ENCODE data around the gene CBX6. TPM values are rescaled to one million over a fixed set of nuclear protein-coding genes. Genes with fewer than 3 reads are reported as not detected.

The CBX6 gene
- total RNA-seq, 1 donor from 2014 or later: 32.9 TPM

DNA sequence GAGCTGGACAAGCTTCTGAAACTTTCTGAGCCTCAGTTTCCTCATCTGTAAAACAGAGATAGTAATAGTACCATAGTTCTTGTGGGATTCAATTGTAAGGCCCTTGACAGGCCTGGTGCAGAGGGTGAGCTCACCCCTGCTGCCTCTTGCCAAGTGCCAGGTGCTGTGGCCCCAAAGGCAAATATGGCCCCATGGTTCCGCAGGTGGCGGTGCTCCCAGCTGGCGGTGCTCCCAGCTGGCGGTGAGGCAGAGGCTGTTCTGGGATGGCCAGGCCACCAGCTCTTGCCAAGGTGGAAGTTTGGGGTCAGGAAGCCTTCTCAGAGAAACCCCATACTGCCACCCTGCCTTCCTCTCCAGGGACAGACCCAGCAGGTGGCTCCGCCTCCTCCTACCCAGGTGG, 37.0 kb downstream of the CBX6 start:
- Histone ChIP-seq H3K27me3 (ENCODE audit: low read depth) (peaks cover 6% of the 10 kb centered on the region), H3K36me3 (no peaks in the 10 kb centered on the region), H3K9me3 (replicated peaks) (no peaks in the 10 kb centered on the region), H3K27ac (replicated peaks) (no peak overlapping the region), H3K4me1 (no peaks in the 10 kb centered on the region), H3K4me3 (no peak overlapping the region)
- intact Hi-C loops (cut with micrococcal nuclease): no loop called here
- TF ChIP-seq, protein P1, sequence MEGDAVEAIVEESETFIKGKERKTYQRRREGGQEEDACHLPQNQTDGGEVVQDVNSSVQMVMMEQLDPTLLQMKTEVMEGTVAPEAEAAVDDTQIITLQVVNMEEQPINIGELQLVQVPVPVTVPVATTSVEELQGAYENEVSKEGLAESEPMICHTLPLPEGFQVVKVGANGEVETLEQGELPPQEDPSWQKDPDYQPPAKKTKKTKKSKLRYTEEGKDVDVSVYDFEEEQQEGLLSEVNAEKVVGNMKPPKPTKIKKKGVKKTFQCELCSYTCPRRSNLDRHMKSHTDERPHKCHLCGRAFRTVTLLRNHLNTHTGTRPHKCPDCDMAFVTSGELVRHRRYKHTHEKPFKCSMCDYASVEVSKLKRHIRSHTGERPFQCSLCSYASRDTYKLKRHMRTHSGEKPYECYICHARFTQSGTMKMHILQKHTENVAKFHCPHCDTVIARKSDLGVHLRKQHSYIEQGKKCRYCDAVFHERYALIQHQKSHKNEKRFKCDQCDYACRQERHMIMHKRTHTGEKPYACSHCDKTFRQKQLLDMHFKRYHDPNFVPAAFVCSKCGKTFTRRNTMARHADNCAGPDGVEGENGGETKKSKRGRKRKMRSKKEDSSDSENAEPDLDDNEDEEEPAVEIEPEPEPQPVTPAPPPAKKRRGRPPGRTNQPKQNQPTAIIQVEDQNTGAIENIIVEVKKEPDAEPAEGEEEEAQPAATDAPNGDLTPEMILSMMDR (IDR thresholded peaks at IDR 0.05; ENCODE audit: borderline replicate concordance): no peak
- DNase-seq: no peak

DNA sequence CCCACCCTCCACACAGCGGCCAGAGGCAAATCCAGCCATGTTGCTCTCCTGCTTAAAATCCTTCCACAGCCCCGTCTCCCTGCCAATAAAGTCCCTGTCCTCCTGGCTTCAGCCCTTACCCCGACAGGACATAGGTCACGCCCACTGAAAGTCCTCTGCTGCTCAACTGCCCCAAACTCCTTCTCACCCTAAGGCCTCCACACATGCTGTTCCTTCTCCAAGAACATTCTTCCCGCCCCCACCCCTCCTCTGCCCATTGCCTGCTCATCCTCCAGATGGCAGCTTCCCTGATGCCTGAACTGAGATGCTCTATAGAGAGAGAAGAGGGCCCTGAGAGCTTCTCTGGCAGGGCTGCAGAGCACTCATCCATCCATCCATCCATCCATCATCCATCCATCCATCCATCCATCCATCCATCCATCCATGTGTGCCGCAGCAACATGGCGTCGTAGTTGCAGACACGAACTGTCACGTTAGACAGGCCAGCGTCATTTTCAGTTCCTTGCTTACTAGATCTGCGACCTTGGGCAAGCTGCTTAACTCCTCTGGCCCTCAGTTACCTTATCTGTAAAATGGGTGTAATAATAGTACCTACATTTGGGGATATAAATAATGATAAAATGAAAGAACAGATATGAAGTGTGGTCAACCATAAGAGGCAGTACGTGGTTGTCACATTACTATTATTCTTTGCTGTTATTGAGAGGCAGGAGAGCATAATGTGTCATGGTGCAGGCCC, 37.6 kb downstream of the CBX6 start:
- DNase-seq: no peak
- Histone ChIP-seq H3K4me1 (no peaks in the 10 kb centered on the region), H3K27ac (replicated peaks) (no peak overlapping the region), H3K4me3 (no peak overlapping the region), H3K36me3 (no peaks in the 10 kb centered on the region), H3K27me3 (ENCODE audit: low read depth) (peaks cover 3% of the 10 kb centered on the region), H3K9me3 (replicated peaks) (no peaks in the 10 kb centered on the region)
- intact Hi-C loops (cut with micrococcal nuclease): no loop called here
- TF ChIP-seq, protein P1 (IDR thresholded peaks at IDR 0.05; ENCODE audit: borderline replicate concordance): no peak

DNA sequence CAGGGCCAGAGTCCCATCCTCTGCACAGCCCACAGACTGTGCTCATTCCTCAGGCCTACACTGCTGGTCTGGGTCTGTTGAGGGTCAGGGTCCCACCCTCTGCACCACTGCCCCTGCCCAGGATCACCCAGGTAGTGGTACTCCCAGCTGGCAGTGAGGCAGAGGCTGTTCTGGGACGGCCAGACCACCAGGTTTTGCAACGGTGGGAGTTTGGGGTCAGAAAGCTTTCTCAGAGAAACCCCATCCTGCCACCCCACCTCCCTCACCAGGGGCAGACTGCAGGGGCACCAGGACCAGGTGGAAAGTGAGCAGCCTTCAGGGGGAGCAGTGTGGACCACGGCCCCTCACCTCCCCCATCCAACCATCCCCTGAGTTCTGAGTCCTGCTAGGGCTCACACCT, 39.0 kb downstream of the CBX6 start:
- Histone ChIP-seq H3K27ac (replicated peaks) (no peak overlapping the region), H3K4me1 (no peaks in the 10 kb centered on the region), H3K4me3 (no peak overlapping the region), H3K36me3 (no peaks in the 10 kb centered on the region), H3K9me3 (replicated peaks) (no peaks in the 10 kb centered on the region), H3K27me3 (ENCODE audit: low read depth) (no peaks in the 10 kb centered on the region)
- TF ChIP-seq, protein P1 (IDR thresholded peaks at IDR 0.05; ENCODE audit: borderline replicate concordance): no peak
- no peak for DNase-seq
- intact Hi-C loops (cut with micrococcal nuclease): no loop called here

DNA sequence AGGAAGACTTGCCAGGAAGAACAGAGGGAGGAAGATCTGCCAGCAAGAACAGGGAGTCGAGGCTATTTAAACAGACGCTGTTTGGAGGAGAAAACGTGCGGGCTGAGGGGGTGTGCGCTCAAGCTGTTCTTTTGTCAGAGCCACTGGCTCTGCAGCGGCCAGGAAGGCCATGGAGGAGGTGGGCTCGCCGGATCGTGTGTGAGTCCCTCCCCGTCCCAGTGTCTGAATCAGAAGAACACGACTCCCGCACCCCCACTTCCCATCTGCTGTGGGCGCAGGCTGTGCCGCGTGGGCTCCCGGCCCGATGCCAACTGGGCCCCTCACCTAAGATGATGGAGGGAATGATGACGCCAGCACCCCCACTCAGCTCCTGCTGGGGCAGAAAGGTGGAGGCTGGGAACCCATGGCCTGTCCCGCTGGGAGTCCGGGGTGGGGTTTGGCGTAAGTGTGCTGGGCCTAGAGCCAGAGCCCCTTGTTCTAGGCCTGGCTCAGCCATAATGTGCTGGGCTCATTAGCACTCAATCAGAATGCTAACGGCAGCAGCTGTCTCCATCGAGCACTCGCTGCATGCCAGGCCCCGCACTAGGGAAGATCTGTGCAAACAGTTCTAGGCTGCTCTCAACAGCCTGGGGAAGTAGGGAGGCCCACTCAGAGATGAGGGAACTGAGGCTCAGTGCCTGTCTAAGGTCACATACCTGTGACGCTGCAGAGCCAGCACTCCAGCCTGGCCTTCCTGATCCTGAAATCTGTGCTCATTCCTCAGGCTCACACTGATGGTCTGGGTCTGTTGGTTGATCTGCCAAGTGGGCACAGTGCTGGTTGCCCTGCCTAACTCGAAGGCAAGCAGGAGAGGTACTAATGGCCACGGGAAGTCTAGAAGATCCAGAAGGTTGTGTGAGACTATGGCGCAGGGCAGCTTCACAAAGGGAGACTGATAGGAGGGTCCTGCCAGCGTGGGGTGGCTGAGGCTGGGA, 39.7 kb downstream of the CBX6 start:
- no peaks in the 10 kb centered on the region for H3K4me1 ChIP-seq
- no peak overlapping the region for H3K4me3 ChIP-seq
- H3K27me3 ChIP-seq (ENCODE audit: low read depth): no peaks in the 10 kb centered on the region
- DNase-seq: no peak
- no peaks in the 10 kb centered on the region for H3K36me3 ChIP-seq
- intact Hi-C loops (cut with micrococcal nuclease): no loop called here
- H3K9me3 ChIP-seq (replicated peaks): no peaks in the 10 kb centered on the region
- no peak overlapping the region for H3K27ac ChIP-seq (replicated peaks)
- TF ChIP-seq, protein P1 (IDR thresholded peaks at IDR 0.05; ENCODE audit: borderline replicate concordance): no peak

DNA sequence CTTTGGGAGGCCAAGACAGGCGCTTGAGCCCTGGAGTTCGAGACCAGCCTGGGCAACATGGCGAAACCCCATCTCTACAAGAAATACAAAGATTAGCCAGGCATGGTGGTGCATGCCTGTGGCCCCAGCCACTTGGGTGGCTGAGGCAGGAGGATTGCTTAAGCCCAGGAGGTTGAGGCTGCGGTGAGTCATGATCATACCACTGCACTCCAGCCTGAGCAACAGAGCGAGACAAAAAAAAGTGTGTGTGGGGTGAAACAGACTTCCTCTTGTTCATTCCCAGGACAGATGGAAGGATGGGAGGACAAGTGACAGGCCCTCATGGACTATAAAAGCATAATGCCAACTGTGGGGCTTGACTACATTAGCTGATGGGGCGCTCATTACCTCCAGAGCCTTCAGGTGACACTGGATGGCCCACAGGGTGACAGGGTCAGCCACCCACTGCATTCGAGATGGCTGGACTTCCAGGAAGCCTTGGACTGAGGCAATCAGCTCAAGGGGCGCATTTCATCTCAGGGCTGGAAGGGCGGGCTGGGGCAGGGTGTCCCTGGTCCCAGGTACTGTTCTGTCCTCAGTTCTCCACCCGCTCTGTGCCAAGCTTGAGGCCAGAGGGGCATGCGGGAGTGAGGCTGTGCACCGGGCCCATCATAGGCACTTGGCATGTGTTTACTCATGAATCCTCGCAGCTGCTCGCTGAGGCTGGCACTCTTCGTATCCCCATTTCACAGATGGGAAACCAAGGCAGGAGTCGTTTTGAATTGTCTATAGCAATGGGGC, 40.7 kb downstream of the CBX6 start:
- TF ChIP-seq, protein P1 (IDR thresholded peaks at IDR 0.05; ENCODE audit: borderline replicate concordance): no peak
- DNase-seq: no peak

More for the DNA sequence above, 40.7 kb downstream of the CBX6 start:
- Histone ChIP-seq H3K27me3 (ENCODE audit: low read depth) (no peaks in the 10 kb centered on the region), H3K9me3 (replicated peaks) (no peaks in the 10 kb centered on the region), H3K4me1 (no peaks in the 10 kb centered on the region), H3K4me3 (no peak overlapping the region), H3K36me3 (peaks cover 1% of the 10 kb centered on the region), H3K27ac (replicated peaks) (no peak overlapping the region)
- intact Hi-C loops (cut with micrococcal nuclease): no loop called here
